DMS153 (cell line): ENCODE data around the gene UTF1.

Experiments used
- DNase-seq: peaks from one replicate; lab custom pipeline; 2025; lab: John Stamatoyannopoulos, UW

UTF1 gene

DNA sequence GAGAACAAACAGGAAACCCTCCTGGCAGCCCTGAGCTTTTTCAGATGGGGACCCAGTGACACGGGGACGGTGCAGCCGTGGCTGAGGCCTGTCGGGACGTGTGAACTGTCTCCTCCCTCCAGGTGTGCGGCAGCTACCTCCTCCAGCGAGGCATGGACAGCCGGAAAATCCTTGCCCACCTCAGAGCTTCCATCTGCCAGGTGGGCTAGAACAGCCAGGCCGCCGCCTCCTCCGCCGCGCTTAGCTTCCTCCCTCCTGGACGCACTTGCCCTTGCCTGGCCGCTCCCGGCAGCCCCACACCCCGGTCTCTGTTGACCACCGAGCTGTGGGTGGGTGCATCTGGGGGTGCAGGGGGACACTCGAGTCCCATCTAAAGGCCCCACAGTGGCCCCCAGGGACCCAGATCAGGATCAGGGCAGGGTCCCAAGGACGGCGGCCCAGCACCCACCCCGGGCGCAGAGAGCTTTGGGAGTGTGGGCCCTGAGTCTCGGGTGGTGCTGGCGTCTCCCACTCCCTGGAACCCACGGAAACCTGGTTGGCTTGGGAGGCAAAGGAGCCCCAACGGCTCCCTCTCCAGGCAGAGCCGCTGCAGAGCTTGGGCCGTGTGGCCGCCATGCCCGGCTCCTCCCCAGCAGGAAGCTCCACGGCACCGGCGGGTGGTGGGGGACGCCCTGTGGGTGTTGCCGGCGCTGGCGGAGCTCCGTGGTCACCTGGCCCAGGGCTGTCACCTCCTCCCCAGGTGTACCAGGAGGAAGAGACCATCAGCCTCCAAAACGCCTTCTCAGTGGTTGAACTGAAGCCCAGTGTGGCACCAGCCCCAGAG is 32.9 kb upstream of the UTF1 start:
- DNase-seq: no peak

DNA sequence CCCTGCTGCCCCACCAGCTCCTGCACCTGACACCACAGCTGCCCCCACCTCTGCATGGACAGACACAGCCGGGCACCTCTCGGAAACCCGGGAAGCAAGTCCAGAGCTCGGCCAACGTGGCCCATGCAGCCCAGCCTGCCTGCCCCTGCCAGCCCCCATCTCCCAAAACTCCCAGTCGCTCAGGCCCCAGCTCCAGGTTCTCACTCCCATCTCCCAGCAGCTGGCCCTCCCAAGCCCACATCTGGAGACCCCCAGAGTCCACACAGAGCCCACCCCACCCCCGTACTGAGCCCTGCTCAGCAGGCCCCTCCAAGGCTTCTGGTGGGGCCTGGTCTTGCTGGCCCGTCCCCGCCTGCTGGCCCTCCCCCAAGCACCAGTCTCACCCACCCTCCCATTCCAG is 32.2 kb upstream of the UTF1 start:
- DNase-seq: no peak

DNA sequence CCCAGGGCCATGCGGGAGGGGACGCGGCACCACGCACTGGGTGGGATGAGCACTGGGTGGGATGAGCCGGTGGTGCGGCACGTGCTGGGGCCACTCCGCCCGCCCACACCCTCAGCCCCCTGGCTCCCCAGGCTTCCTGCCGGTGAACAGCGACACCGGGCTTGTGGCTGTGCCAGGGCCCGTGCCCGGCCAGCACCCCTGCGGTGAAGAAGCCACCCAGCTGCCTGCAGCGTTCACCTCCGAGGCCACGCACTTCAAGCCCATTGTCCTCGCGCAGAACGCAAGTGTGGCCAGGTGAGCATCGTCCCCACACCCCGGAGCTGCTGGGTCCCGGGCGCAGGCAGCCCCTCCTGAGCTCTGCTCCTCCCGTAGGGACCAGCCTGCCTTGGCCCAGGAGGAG is 31.8 kb upstream of the UTF1 start:
- DNase-seq: no peak

DNA sequence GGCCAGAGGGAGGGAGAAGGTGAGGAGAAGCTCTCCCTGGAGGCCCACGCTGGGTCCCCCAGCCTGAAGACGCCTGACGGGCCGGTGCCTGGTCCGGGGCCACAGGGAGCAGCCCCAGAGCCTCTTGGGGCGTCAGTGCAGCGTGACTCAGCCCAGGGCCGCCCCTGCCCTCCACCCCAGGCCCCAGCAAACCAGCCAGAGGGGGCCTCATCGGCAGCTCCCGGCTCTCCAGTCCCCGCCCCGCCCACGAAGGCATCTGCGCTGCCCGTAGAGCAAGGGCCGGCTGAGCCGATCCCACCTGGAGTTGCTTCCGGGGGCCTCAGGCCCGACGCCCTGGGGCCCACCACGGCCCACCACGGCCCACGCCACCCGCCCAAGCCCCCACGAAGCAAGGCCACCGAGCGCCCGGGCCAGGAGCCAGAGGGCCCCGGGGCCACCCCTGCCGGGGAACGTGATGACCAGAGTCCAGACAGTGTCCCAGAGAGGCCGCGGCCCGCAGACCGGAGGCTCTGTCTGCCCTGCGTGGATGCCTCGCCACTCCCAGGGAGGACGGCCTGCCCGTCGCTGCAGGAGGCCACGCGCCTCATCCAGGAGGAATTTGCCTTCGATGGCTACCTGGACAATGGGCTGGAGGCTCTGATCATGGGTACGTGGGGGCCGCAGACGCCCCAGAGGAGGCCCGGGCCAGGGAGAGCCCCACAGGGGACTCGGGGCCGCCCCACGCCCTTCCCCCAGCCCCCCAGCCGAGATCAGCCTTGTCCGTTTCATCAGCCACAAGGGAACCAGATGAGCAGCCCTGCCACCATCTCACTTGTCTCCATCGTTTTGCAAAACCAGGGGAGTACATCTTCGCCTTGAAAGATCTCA is 31.2 kb upstream of the UTF1 start:
- no peak for DNase-seq

DNA sequence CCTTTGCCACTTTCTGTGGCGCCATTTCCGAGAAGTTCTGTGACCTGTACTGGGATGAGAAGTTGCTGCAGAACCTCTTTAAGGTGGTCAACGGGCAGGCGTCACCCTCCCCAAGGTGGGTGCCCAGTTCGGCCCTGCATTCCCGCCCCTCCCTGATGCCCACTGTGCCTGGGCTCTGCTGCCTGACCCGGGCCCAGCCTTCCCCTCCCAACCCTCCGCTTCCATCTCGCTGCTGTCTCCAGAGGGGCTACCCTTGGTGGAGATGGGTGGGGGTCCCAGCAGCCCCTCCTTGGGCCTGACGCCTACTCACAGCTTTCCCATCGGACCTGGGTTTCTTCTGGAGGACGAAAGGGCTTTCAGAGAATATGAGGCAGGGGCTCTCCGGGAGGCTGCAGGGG is 30.5 kb upstream of the UTF1 start:
- DNase-seq: no peak

DNA sequence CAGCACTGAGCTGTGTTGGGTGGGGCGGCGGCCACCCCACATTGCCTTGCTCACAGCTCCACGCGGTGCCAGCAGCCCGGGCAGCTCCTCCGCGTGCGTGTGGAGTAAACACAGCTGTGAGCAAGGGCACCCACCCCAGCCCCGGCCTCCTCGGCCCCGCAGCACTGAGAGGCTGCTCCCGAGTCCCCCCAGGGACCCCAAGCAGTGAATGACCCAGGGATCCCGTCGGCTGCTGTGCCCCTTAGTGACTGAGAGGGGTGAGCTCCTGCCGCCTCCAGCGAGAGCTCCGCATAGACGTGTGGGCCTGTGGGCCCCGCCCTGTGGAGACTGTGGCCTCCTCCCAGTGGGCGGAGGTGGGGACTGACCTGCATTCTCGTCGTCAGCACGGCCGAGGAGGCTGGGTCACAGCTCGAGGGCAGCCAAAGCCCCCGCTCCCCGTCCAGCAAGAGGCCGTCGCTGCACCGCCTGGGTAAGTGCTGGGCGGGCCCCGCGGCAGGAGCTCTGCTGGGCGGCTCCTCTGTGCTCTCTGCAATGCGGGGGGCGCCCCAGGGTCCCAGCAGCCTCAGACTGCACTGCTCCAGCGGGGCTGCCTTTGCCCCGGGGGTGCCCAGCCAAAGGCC is 29.9 kb upstream of the UTF1 start:
- no peak for DNase-seq

DNA sequence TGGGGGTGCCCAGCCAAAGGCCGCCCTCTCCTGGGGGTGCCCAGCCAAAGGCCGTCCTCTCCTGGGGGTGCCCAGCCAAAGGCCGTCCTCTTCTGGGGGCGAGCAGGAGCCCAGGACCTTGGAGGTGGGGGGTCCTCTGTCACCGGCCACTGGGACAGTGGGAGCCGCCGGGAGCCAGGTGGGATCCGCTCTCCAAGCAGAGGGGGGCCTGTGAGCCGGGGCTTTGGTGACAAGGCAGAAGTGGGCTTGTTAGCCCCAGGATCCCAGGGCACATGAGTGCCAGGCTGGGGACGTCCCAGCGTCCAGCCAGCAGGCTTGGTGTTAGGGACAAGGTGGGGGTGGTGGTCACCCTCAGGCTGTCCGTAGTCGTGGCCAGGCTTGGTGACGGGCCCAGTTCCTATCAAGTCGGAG is 29.4 kb upstream of the UTF1 start:
- no peak for DNase-seq

DNA sequence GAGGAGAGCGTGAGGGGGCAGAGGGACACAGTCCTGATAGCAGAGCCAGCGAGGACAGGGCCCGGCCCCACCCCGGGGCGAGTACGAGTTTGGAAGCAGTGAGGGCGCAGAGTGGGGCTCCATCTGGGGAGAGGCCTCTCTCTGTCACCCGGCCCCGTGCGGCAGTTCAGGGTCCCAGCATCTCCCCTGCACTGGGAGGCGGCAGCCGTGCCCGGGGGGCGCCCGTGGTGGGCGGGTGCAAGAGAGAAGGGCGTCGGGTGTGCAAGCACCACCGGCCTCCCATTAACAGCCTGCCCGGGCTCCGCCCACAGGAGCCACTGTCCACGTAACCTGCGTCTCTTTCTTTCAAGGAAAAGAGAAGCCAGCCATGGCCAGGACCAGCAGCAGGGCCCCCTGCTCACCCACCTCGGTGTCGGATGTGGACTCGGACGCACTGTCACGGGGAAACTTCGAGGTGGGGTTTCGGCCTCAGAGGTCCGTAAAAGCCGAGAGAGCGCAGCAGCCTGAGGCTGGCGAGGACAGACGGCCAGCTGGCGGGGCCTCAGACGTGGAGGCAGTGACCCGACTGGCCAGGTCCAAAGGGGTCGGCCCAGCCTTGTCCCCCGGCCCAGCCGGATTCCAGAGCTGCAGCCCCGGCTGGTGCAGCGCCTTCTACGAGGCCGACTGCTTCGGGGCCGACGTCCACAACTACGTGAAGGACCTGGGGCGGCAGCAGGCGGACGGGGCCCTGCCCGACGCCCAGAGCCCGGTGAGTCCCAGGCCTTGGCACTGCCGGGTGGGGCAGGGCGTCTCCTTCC is 28.7 kb upstream of the UTF1 start:
- no peak for DNase-seq

DNA sequence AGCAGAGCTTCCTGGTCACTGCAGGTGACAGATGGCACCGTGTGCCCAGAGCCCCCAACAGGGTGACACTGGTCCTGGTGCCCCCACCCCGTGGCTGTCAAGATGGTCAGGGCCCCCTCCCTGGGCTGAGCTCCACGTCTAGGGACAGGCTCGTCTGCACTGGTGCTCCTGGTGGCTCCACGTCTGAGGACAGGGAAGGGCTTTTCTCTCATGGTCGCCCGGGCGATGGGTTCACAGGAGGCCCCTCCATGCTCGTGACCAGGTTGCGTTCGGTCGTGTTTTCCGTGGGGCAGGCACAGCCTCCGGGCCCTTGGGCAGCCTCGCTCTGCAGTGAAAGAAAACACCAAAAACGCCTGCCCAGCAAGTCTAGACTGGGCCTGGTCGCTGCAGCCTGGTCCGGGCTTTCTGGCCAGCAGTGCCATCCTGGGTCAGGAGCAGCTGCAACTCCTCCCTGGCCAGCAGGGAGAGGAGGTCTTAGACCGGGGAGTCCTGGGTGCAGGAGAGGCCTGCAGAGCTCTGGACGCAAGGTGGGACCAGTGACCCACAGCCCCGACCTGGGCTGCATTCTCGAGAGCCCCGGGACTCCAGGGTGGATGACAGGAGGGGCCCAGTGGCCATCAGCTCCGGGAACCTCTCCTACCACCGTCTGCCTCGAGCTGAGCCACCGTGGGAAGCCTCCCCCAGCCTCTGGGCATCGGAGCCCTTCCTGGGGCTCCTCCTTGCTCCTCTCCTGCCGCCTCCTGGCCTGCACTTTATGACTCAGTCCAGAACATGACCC is 27.9 kb upstream of the UTF1 start:
- no peak for DNase-seq

DNA sequence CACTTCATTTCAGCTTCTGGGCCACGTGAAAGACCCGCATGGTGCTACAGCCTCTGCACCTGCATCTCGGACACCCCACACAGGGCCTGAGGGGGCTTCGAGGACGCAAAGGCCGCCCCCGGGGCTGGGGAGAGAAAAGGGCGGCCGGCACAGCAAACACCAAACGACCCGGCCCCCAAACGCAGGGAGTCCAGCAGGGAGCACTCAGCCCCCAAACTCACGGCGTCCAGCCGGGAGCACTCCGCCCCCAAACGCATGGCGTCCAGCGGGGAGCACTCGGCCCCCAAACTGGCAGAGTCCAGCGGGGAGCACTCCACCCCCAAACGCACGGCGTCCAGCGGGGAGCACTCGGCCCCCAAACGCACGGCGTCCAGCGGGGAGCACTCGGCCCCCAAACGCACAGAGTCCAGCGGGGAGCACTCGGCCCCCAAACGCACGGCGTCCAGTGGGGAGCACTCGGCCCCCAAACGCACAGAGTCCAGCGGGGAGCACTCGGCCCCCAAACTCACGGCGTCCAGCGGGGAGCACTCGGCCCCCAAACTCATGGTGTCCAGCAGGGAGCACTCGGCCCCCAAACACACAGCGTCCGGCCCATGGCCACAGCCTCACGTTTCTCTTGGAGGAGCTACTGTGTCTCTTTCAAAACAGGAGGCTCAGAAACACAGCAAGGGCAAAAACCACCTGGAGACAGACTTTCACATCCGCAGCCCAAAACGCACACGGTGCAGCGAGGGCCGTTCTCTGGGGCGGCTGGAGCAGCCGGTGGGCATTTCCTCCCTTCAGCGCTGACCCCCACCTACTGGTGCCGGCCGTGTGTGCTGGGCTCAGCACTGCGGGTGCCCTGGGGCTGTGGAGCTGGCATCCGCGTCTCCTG is 27.0 kb upstream of the UTF1 start:
- no peak for DNase-seq

DNA sequence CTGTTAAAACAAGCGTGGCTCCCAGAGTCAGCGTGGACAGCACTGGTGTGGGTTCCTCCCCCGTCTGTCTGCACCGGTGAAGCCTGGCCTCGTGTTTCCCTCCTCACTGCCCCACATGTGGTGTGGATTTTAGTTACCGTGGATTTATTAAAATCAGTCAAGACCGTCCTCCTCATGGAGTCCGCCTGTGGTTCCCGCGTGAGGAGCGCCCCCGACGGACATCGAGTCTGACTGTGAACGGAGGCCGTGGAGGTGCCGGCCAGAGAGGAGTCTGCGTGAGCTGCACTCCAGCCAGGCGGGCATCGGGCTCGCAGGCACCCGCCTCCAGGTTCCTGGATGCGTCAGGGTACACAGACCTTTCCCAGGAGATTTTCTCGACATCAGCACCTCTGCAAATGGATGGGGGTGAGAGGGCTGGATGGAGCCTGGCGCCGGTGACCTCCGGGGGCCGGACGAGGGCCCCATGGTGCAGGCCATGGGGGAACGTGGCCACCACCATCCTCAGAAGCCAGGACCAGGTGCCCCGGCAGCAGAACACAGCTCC is 26.3 kb upstream of the UTF1 start:
- DNase-seq: no peak

DNA sequence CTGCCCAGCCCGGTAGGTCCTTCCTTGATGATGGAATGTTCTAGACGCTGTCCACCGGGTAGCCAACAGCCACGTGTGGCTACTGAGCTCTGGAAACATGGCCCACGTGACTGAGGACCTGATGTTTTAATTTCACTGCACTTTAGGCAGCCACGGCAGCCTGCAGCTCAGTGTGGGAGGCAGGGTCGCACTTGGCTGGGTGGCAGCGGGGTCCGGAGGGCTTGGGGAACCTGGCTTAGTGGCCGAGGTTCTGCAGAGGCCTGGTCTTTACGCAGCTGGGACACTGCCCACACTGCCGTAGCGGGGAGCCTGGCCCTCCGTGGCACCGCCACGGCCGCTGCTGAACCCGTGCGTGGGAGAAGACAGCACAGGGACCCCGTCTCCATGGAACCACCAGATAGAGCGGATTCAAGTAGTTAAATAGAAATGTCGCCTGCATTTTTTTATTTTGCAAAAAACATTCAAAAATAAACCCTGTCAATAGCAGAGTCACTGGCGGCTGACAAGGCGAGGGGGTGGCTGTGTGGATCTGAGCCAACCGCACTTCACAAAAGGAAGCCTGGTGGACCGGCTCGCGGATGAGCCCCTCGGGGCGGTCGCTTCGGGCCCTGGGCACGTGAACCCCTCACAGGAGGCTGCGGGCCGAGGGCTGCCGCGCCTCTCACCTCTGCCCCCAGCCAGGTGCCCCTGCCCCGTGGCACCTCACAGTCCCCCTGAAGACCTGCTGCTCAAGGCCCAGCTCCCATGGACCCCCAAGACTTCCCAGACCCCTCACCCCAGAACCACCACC is 25.6 kb upstream of the UTF1 start:
- DNase-seq: no peak

DNA sequence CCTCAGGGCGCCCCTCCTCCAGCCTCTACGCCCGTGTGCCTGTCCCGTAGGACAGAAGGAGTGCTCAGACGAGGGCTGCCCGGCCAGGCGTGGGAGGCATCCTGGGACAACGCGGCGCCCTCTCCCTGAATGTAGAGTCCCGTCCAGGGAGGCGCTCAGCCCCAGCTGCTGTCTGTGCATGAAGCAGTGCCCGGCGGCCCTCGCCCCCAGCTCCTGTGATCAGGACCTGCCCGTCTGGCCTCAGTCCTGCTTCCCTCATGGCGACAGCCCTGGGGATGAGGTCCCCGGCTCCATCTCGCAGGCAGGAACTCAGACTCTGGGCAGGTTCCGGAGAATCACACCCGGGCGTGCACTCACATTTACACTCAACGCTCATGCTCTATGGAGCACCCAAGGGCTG is 24.9 kb upstream of the UTF1 start:
- no peak for DNase-seq

DNA sequence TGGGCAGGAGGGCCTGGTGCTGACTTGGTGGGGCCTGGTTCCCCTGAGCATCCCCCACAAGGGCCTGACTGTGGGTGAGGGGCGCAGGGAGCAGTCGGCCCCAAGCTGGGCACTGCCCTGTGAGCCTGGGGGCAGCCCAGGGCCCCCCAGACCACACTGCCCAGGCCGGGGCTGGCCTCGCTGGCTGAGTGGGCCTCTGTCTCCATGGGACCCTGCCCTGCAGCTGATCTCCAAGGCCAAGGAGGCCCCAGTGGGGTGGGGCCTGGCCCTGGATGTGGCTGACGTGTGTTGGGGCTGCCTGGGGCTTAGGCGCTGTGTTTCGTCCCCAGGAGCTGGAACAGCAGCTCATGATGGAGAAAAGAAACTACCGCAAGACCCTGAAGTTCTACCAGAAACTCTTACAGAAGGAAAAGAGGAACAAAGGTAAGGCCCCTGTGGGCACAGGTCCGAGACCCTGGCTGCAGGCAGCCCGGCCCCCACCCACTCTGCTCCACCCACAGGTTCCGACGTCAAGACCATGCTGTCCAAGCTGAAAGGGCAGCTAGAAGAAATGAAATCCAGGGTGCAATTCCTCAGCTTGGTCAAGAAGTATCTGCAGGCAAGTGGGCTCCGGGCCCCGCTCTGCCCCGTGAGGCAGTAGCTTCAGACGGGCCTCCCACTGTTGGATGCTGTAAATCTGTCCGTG is 23.5 kb upstream of the UTF1 start:
- DNase-seq: no peak

DNA sequence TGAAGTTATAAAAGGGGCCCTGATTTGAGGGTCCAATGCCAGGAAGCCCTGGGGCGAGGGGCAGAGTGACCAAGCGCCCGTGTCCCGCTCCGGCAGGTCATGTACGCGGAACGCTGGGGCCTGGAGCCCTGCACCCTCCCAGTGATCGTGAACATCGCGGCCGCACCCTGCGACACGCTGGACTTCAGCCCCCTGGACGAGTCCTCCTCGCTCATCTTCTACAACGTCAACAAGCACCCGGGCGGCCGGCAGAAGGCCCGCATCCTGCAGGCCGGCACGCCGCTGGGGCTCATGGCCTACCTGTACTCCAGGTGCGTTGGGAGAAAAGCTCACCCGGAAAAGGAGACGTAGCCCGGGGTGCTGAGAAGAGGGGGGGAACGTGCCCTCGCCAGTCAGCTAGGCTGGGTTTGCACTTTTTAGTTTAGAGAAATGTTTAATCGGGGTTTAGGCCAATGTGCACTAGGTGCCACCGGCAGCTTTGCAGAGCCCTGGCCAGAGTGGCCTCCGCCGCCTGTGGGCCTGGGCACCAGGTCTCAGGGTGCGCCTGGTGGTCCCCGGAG is 22.9 kb upstream of the UTF1 start:
- DNase-seq: no peak

DNA sequence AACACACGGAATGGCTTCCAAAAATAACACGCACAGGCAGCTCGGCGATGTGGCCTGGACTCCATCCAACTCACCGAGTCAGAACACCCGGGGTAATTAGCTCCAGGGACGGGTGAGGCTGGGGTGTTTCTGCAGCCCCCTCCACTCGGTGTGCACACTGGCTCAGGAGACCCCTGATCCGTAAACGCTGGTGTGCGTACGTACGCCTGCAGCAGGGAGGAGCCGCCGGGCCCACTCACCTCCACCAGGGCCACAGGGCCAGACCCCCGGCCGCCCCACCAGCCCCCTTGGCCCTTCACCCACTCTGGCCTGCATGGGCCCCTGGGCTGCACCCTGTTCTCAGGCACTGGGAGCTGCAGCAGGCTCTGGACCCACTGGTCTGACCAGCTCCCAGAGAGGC is 22.4 kb upstream of the UTF1 start:
- no peak for DNase-seq

DNA sequence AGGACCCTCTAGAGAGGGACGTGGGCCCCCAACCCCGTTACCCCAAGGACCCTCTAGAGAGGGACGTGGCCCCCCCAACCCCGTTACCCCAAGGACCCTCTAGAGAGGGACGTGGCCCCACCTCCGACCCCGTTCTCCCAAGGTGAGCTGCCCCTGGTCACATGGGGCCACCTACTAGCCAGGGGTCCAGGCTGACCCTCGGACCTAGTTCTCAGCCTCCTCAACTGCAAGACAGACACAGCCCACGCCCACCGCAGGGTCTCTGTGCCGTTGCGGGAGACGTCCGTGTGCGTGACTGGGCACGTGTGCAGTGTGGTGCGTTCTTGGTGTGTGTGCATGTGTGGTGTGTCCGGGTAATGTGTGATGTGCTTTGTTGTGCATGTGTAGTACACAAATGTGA is 21.6 kb upstream of the UTF1 start:
- DNase-seq: no peak

DNA sequence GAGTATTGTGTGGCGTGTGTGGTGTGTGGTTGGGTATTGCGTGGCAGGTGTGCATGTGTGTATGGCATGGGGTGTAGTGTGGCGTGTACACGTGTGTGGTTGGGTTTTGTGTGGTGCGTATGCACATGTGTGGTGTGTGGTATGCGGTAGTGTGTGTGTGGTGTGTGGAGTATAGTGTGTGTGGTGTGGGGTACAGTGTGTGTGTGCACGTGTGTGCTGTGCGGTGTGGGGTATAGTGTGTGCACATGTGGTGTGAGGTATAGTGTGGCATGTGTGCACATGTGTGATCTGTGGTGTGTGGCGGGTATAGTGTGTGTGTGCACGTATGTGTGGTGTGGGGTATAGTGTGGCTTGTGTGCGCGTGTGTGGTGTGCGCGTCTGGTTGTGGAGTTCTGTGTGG is 20.9 kb upstream of the UTF1 start:
- DNase-seq: no peak
